ENCODE measurements around the gene PAPPA2. TPM values are rescaled to one million over a fixed set of nuclear protein-coding genes. Genes with fewer than 3 reads are reported as not detected.

PAPPA2 gene
- polyA plus RNA-seq, 6 donors from 2014 or later = not detected

DNA sequence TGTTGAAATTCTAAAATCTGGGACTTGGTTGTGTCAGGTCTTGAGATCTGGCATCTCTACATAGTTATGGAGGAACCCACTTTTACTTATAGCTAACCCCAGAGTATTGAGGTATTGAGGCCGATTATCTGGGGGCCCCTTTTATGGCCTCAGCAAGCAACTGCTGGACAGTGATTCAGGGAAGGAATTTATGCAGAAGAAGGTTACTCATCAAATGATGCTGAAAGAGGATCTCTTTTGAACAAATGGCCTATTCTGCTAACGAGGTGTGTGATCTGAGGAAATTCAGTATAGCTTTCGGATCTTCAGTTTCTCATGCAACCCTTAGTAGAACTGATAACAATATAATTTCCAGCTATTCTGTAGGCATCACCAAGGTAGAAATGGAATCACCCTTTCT is 239.9 kb downstream of the PAPPA2 start:
- H3K9me3 Mint-ChIP-seq = no peaks in the 10 kb centered on the region
- H3K27ac Mint-ChIP-seq = no peak overlapping the region
- ATAC-seq (ENCODE audit: low read depth in 2 of 2) (no peak), DNase-seq (no peak)
- H3K27me3 Mint-ChIP-seq = peaks cover 5 to 14% (median 7%) of the 10 kb centered on the region in 3 donors
- H3K4me1 Mint-ChIP-seq = no peaks in the 10 kb centered on the region
- no peak overlapping the region for H3K4me3 Mint-ChIP-seq
- no peaks in the 10 kb centered on the region for H3K36me3 Mint-ChIP-seq

DNA sequence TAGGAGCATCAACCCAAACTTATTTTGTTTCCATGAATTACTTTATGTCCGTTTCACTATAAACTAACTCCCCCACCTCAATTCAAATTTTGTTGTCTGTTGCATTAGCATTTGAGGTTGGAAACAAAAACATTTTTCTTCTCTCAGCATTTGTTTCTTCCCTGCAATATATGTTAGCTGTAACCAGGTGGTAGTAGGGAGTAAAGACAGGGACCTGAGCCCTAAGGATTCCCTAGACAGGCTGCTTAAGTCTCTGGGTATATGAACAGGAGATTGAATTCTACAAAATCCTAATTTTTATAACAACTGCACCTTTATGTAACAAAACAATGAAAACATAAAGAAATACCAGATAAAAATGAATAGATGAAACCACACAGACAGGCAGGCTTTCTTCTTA is 242.6 kb downstream of the PAPPA2 start:
- Mint-ChIP-seq H3K27me3 (peaks cover 5 to 22% (median 13%) of the 10 kb centered on the region in 3 donors), H3K4me1 (no peaks in the 10 kb centered on the region), H3K9me3 (peaks cover 0 to 4% (median 0%) of the 10 kb centered on the region in 7 donors), H3K27ac (no peak overlapping the region), H3K4me3 (no peak overlapping the region), H3K36me3 (no peaks in the 10 kb centered on the region)
- DNase-seq (no peak), ATAC-seq (ENCODE audit: low read depth in 2 of 2) (no peak)

- no peak overlapping the region for H3K27ac Mint-ChIP-seq
- peaks cover 0 to 3% (median 0%) of the 10 kb centered on the region in 7 donors for H3K9me3 Mint-ChIP-seq
- no peaks in the 10 kb centered on the region for H3K4me1 Mint-ChIP-seq
- no peak overlapping the region for H3K4me3 Mint-ChIP-seq
- DNase-seq = no peak
- no peak for ATAC-seq (ENCODE audit: low read depth in 2 of 2)
- no peaks in the 10 kb centered on the region for H3K36me3 Mint-ChIP-seq
- H3K27me3 Mint-ChIP-seq = peaks cover 0 to 9% (median 5%) of the 10 kb centered on the region in 3 donors
Measured at GRCh38 chr1:176717066-176717750, 254.2 kb downstream of the PAPPA2 start.

- DNase-seq = no peak
- no peaks in the 10 kb centered on the region for H3K36me3 Mint-ChIP-seq
- ATAC-seq (ENCODE audit: low read depth in 2 of 2) = no peak
- H3K9me3 Mint-ChIP-seq = peaks cover 0 to 6% (median 1%) of the 10 kb centered on the region in 7 donors
- no peak overlapping the region for H3K4me3 Mint-ChIP-seq
- peaks cover 4 to 9% (median 5%) of the 10 kb centered on the region in 3 donors for H3K27me3 Mint-ChIP-seq
- H3K4me1 Mint-ChIP-seq = no peaks in the 10 kb centered on the region
- H3K27ac Mint-ChIP-seq = no peak overlapping the region
Measured at GRCh38 chr1:176719447-176719846, 256.5 kb downstream of the PAPPA2 start.

GRCh38 chr1:176720838-176721237 is 257.9 kb downstream of the PAPPA2 start:
- DNase-seq = no peak

DNA sequence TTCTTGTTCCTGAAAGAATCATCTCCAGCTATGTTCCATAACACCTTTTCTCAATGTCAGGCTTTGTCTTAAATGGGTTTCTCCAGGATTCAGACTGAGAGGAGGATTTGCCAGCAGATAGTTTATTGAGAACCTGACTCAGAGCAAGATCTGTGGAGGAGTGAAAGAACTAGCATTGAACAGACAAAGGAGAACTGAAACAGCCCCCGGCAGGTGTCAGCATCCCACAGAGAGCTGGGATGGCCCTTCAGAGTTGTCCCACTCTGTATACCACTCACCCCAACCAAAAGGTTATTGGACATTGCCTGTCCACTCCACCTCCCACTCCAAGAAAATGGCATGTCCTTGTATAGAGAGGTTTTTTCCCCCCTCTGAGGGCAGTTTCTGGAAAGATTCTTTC is 270.7 kb downstream of the PAPPA2 start:
- no peak for ATAC-seq (ENCODE audit: low read depth in 2 of 2)
- DNase-seq = no peak
- H3K4me1 Mint-ChIP-seq = no peaks in the 10 kb centered on the region
- H3K4me3 Mint-ChIP-seq = no peak overlapping the region
- H3K27ac Mint-ChIP-seq = no peak overlapping the region
- H3K27me3 Mint-ChIP-seq = peaks cover 0 to 23% (median 19%) of the 10 kb centered on the region in 3 donors
- H3K36me3 Mint-ChIP-seq = no peaks in the 10 kb centered on the region
- peaks cover 0 to 4% (median 0%) of the 10 kb centered on the region in 7 donors for H3K9me3 Mint-ChIP-seq

More at GRCh38 chr1:176720838-176721237, 257.9 kb downstream of the PAPPA2 start:
- Mint-ChIP-seq H3K27me3 (peaks cover 5 to 9% (median 5%) of the 10 kb centered on the region in 3 donors), H3K27ac (no peak overlapping the region), H3K4me3 (no peak overlapping the region), H3K4me1 (no peaks in the 10 kb centered on the region), H3K9me3 (peaks cover 0 to 6% (median 1%) of the 10 kb centered on the region in 7 donors), H3K36me3 (no peaks in the 10 kb centered on the region)
- no peak for ATAC-seq (ENCODE audit: low read depth in 2 of 2)

DNA sequence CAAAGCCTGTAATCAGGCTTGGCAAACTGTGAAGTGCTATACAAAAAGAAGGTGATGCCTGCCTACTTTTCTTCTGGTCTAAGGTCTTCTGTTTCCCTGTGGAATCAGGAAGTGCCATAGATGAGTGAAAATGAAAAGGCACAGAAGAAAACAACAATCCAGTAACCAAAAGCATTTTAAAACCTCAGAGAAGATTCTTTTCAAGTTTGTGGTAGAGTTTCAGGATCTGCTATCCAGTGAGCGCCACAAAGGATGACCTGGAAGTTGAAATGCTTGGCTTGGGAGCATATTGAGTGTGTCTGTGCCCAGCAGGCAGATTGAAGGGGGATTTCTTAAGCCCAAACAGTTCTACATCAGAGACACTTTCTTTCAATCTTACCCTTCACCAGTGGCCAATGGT is 272.2 kb downstream of the PAPPA2 start:
- no peak for DNase-seq
- no peak for ATAC-seq (ENCODE audit: low read depth in 2 of 2)
- Mint-ChIP-seq H3K4me3 (no peak overlapping the region), H3K4me1 (no peaks in the 10 kb centered on the region), H3K9me3 (peaks cover 0 to 4% (median 0%) of the 10 kb centered on the region in 7 donors), H3K27ac (no peak overlapping the region), H3K36me3 (no peaks in the 10 kb centered on the region), H3K27me3 (peaks cover 0 to 22% (median 19%) of the 10 kb centered on the region in 3 donors)

DNA sequence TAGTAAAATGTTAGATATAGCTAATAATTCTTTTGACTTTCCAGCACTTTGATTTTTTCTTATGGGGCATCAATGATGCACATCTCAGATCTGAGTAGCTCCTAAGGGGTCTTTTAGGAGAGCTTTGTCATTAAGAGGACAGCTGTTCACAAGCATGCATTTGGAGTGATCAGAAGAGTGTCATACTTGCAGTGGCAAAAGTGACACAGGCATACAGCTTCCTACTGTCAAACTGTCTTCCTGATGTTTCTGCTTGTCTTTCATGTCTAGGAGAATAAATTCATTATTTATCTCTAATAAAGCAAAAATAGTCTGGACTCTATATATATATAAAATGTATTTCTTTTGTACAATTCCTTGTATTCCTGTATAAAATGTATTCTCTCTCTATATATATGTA is 273.0 kb downstream of the PAPPA2 start:
- no peak overlapping the region for H3K4me3 Mint-ChIP-seq
- ATAC-seq (ENCODE audit: low read depth in 2 of 2) = no peak

GRCh38 chr1:176741181-176741580 is 278.2 kb downstream of the PAPPA2 start:
- Mint-ChIP-seq H3K27me3 (peaks cover 0 to 21% (median 0%) of the 10 kb centered on the region in 3 donors), H3K27ac (no peak overlapping the region), H3K9me3 (peaks cover 0 to 12% (median 0%) of the 10 kb centered on the region in 7 donors), H3K36me3 (no peaks in the 10 kb centered on the region), H3K4me3 (peak overlapping the region in 1 of 8 donors; percentile 42), H3K4me1 (no peaks in the 10 kb centered on the region)
- no peak for DNase-seq
- ATAC-seq (ENCODE audit: low read depth in 2 of 2) = no peak

More for the DNA sequence above, 273.0 kb downstream of the PAPPA2 start:
- H3K27me3 Mint-ChIP-seq = peaks cover 0 to 19% (median 16%) of the 10 kb centered on the region in 3 donors
- no peak overlapping the region for H3K27ac Mint-ChIP-seq
- H3K4me1 Mint-ChIP-seq = no peaks in the 10 kb centered on the region
- no peaks in the 10 kb centered on the region for H3K9me3 Mint-ChIP-seq
- no peak for DNase-seq
- no peaks in the 10 kb centered on the region for H3K36me3 Mint-ChIP-seq

- H3K9me3 Mint-ChIP-seq = peaks cover 0 to 18% (median 0%) of the 10 kb centered on the region in 7 donors
- DNase-seq (no peak), ATAC-seq (ENCODE audit: low read depth in 2 of 2) (no peak)
- no peak overlapping the region for H3K4me3 Mint-ChIP-seq
- peaks cover 0 to 21% (median 0%) of the 10 kb centered on the region in 3 donors for H3K27me3 Mint-ChIP-seq
- H3K27ac Mint-ChIP-seq = no peak overlapping the region
- no peaks in the 10 kb centered on the region for H3K36me3 Mint-ChIP-seq
- no peaks in the 10 kb centered on the region for H3K4me1 Mint-ChIP-seq
Measured at GRCh38 chr1:176742322-176742721, 279.3 kb downstream of the PAPPA2 start.

DNA sequence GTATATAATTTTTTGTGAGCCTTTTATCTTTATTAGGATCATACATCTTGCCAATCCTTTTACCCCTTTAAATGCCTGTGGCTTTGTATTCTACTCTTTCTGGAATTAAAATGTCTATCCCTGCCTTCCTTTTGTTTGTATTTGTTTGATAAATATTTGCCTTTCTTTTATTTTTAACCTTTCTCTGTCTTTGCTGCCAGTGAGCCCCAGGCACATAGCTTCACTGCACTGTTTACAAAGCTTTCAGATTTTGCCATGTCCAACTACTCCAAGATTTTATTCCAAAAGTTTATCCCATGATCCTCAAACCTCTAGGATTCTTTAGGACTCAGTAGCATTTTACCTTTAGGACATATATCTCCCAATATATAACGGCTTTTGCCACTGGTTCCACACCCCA is 281.2 kb downstream of the PAPPA2 start:
- Mint-ChIP-seq H3K4me3 (no peak overlapping the region), H3K36me3 (no peaks in the 10 kb centered on the region), H3K27me3 (peaks cover under 1 to 15% (median 3%) of the 10 kb centered on the region in 3 donors), H3K9me3 (peaks cover 0 to 18% (median 0%) of the 10 kb centered on the region in 7 donors), H3K4me1 (no peaks in the 10 kb centered on the region), H3K27ac (no peak overlapping the region)
- ATAC-seq (ENCODE audit: low read depth in 2 of 2) (no peak), DNase-seq (no peak)

- H3K36me3 Mint-ChIP-seq = no peaks in the 10 kb centered on the region
- H3K4me1 Mint-ChIP-seq = no peaks in the 10 kb centered on the region
- DNase-seq (no peak), ATAC-seq (ENCODE audit: low read depth in 2 of 2) (no peak)
- H3K4me3 Mint-ChIP-seq = no peak overlapping the region
- H3K27ac Mint-ChIP-seq = no peak overlapping the region
- peaks cover 6 to 15% (median 10%) of the 10 kb centered on the region in 3 donors for H3K27me3 Mint-ChIP-seq
- H3K9me3 Mint-ChIP-seq = peaks cover 0 to 18% (median 4%) of the 10 kb centered on the region in 7 donors
Measured at GRCh38 chr1:176745945-176746344, 283.0 kb downstream of the PAPPA2 start.

- no peaks in the 10 kb centered on the region for H3K36me3 Mint-ChIP-seq
- H3K27ac Mint-ChIP-seq = no peak overlapping the region
Measured at GRCh38 chr1:176752505-176752904, 289.5 kb downstream of the PAPPA2 start.

GRCh38 chr1:176754676-176755075 is 291.7 kb downstream of the PAPPA2 start:
- H3K36me3 Mint-ChIP-seq = no peaks in the 10 kb centered on the region
- H3K9me3 Mint-ChIP-seq = peaks cover 0 to 18% (median 7%) of the 10 kb centered on the region in 7 donors
- ATAC-seq (ENCODE audit: low read depth in 2 of 2) (no peak), DNase-seq (no peak)
- no peaks in the 10 kb centered on the region for H3K4me1 Mint-ChIP-seq
- peaks cover 0 to 2% (median under 1%) of the 10 kb centered on the region in 3 donors for H3K27me3 Mint-ChIP-seq
- no peak overlapping the region for H3K27ac Mint-ChIP-seq
- no peak overlapping the region for H3K4me3 Mint-ChIP-seq

More at GRCh38 chr1:176752505-176752904, 289.5 kb downstream of the PAPPA2 start:
- no peaks in the 10 kb centered on the region for H3K4me1 Mint-ChIP-seq
- no peak for DNase-seq
- peaks cover 0 to 15% (median 8%) of the 10 kb centered on the region in 7 donors for H3K9me3 Mint-ChIP-seq
- no peak for ATAC-seq (ENCODE audit: low read depth in 2 of 2)
- peaks cover 0 to 10% (median 6%) of the 10 kb centered on the region in 3 donors for H3K27me3 Mint-ChIP-seq
- no peak overlapping the region for H3K4me3 Mint-ChIP-seq
